Ecto neural progenitor cell (in vitro differentiated cells): ENCODE data around the gene NR4A2.

Experiments used
- DNase-seq: peaks from one replicate; pipeline ENCODE4 v3.0.0-alpha.2; 2018; ENCODE audit warnings: low spot score

Gene NR4A2

DNA sequence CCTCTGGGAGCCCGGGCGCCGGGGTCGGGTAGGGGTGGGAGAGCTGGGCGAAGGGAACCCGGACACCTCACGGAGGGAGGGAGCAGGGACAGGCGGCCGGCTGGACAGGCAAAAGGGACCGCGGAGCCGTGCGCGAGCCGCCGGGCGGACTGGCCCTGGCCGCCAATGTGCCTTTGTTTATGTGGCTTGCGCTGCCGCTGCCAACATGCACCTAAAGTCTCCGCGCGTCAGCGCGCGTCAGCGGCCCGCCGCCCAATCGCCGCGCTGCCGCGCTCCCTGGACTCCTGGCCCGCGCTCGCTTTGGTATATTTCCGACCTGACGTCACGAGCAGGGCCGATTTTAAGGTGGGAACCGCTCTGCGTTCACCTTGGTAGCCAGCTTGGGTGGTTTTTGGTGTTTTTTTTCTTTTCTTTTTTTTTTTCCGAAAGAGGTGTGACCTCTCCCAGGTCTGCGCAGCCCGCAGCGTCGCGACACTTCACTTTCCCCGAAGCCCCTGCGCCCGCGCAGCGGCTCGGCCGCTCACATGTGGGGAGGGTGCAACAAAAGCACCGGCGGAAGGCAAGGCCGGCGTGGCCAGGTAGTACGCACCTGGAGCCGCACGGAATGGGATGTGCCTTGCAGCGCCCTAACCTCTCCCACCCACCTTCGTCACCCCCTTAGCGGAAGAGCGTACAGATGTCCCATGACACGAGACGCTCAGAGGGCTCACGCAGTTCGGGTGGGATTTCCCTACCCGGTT, at the start of gene NR4A2:
Gene NR4A2 (minus strand): TSS at position 188 of the 740 bp plus-strand sequence. CDS start 2,535 bp downstream, outside the sequence.
- DNase-seq: peak; percentile 87

DNA sequence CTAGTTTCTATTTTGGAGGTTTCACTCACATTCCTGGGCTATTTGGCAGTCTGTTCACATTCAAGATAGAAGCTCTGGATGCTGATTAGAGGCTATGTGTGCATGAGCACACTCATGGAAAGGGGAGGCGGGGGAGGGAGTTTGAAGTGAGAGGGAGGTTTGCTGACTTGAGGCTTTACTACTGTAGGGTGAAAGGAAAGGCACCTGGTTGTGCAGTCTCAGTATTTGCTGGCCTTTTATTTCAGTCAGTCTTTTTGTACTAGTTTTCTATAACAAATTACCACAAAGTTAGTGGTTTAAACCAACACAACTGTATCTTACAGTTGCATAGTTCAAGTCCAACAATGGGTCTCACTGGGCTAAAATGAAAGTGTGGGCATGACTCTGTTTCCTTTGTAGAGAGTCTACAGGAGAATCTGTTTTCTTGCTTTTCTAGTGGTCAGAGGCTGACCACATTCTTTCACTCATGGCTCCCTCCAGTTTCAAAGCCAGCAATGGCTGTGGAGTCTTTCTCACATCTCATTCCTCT, 47.7 kb upstream of the NR4A2 start:
- no peak for DNase-seq

DNA sequence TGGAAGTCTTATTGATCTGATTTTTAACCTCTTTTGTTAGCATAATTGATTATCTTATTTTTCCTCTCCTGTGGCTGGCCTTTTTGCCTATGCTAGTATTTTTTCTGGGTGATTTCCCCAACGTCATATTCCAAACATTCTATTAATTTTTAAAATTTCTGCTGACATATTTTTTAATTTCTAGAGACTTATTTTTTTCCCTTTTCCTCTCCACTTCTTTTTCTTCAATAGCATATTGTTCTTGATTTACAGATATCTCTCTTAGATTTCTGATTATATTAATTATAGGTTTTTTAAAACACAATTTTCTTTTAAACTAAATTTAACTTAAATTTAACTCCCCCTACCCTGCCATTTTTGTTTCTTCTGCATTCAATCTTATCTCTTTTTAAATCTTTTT, 47.2 kb upstream of the NR4A2 start:
- no peak for DNase-seq

DNA sequence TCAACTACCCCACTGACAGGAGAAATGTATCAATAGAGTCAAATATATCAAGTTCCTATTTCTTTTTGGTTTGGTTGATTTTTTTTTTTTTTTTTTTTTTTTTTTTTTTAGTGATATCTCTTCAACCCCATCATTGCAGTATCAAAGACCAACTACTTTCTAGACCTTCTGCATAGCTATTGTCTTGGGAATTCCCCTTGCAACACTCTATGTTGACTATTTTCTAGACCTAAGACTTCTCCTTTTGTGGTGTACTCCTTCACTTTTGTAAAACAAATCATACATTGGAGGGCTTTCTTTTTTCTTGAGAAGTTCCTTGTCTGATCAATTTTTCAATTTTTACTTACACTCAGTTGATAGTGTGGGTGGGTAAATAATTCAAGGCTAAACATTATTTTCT, 46.5 kb upstream of the NR4A2 start:
- DNase-seq: no peak

DNA sequence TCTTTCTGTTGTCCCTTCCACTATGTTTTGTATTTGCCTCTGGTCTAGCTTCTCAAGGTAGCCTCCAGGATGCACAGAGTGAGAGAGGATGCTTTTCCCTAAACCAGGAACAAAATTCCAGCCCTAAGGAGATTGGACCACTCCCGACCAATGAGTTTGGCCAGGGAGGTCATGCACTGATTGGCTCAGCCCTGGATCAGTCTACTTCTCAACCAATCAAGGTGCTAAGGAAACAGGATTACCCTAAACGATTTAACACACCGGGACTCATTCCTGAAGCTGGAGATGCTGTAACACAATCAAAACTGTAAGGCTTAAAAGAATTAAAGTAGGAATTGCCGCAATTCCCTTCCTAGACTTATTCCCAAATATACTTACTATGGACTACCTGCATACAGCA, 34.2 kb upstream of the NR4A2 start:
- DNase-seq: no peak

DNA sequence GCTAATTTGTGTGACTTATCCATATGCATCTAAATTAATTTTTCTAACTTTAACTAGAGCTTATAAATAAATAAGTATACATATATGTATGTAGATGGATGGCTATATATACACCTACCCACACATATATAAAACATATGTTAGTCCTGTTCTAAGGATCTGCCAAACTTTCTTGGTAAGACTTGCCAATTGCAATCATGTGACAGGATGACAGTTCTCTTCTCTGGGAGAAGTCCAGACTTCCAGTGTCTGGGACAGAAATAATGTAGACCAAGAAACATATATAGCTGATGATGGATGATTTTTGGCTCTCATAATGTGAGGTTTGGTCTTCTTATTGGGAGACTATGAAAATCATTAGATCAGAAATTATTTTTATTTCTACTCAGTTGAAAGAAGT, 30.6 kb upstream of the NR4A2 start:
- no peak for DNase-seq

DNA sequence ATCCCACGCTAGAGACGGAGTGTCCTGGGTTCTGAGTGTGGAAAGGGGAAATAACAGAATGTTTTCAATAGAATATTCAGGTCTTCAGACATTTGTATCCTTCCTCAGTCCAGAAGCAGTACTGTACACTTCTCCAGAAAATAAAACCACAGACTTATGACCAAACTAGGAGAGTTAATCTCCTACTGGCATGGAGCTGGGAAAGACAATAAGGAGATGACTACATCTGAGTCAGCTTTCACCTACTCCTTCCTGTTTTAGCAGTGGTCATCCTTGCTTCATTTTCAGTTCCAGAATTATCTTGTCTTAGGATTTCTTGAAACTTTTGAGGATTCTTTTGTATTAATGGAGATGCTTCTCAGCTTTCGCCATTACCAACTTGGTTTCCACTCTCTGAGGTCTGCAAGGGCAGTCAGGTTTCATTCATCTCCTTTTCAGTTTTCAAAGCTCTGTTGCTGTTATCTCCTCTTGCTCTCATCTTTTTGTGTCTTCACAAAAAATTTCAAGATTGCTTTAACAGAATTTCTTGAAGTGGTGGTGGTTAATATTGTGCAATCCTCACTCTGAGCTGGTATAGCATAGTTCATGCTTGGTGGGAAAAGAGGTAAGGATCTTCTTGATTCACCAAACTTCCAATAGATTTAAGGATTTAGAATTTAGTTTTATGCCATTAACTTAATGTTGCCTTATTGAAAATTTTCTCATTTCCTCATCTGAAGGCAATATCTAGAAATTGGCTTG, 23.7 kb upstream of the NR4A2 start:
- DNase-seq: no peak

DNA sequence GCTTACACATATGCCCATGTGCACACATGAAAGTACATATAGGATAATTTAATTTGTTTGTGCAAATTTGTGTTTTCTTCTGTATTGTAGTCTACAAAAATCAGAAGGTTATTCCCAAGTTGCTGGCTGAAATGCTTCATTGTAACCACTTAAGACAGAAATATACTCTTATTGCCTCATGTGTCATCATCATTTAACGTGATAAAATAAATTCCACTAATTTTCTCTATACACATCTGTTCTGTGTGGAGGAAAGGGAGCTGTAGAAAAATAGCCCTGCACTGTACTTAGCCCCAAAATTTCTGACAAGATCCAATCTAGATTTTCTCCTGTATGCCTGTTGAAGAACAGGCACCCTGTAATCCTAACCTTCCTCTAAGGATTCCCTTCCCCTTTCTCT, 20.4 kb upstream of the NR4A2 start:
- no peak for DNase-seq

DNA sequence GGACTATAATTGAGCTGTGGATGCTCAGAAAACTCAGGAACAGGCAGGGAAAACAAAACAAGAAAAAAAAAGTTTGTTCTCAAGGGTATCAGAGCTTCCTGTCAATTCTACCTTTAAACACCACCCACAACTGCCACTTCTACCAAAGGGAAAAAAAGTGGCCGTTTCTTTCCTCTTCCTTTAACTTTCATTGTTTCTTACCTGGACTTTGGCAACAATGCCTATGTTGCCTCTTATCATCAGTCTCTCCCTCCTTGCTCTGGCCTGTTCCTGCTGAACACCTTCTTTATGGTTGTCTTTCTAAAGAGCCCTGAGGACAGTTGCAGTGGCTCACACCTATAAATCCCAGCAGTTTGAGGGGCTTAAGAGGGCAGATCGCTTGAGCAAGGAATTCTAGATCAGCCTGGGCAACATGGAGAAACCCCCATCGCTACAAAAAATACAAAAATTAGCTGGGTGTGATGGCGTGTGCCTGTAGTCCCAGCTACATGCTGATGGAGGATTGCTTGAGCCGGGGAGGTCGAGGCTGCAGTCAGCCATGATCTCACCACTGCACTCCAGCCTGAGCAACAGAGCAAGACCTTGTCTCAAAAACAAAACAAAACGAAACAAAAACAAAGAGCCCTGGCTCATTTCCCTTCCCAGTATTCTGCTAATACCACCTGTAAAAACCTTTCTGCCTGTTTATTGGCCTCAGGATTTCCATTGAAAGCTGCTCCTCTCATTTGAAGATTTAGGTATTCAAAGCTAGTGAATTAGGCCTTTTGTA, 18.0 kb upstream of the NR4A2 start:
- DNase-seq: no peak

DNA sequence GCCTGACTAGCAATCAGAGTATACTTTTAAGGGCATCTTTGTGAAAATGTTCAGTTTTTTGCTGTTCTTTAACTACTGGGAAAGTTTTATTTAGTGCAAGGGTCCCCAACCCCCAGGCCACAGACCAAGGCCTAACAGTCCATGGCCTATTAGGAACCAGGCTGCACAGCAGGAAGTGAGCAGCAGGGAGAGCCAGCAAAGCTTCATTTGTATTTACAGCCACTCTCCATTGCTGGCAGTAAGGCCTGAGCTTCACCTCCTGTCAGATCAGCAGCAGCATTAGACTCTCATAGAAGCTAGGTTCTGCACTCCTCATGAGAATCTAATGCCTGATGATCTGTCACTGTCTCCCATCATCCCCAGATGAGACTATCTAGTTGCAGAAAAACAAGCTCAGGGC, 17.1 kb upstream of the NR4A2 start:
- DNase-seq: no peak

DNA sequence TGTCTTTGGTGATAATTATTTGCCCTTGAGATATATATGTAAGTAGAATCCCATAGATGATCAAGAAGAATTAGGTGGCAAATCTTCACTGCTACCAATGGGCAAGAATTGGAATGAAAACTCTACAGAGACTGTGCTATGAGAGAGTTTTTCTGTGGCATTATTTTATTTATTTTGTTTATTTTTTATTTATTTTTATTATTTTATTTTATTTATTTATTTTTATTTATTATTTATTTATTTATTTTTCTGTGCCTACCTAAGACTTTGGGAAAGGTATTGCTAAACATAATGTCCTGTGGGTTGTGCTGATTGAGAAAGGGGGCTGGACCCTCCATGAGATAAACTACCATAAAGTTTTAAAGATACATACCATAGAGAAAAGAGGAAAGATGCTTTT, 16.6 kb upstream of the NR4A2 start:
- no peak for DNase-seq

DNA sequence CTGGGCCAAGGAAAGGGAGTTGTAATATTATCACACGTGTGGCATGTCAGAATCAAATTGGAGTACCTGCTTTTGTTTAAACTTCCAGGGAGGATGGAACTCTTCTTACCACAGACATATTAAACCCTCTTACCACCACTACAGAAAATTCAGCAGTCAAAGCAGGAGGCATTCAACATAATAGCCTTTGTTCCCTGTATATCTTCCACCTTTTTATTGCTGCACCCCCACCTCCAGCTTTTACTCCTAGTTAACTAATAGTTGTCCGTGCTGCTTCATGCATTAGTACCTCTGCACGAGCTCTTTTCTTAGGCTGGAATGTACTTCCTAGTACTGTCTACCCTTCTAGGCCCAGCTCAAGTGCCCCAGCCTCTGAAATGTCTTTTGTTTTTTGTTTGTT, 14.9 kb upstream of the NR4A2 start:
- DNase-seq: no peak

DNA sequence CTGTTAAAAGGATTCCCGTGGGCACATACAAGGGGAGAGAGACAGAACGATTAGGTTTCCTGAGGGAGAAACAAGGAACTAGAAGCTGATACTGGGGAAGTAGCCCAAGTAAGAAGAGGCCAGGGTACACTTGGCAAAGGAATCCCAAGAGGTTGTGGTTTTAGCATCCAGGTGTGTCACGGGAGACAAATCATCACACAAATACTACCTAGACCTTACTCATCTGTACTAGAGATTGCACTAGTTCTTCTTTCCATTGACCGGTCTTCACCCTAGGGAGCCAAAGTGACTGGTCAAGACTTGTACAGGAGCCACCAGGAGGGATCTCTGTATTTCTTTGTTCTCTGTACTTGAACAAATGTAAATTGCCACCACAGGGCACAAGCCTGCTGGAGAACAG, 14.2 kb upstream of the NR4A2 start:
- no peak for DNase-seq

DNA sequence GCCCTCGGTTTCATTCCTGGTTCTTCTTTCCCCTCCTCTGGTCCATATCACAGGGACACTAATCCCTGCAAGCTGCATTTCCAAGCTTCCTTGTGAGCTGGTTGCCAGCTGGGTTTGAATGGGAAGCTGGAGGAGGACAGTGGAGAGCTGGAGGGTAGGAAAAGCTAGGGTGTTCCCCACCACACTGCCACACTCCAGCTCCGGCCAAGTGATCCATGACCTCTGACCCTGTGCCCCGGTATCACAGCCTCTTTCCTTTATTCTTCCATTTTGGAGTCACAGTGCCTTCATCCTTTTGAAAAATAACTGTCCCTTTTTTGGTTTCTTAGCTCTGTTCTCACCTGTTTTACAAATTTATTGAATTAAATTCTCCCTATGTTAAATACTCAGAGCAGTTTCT, 13.1 kb upstream of the NR4A2 start:
- DNase-seq: no peak

DNA sequence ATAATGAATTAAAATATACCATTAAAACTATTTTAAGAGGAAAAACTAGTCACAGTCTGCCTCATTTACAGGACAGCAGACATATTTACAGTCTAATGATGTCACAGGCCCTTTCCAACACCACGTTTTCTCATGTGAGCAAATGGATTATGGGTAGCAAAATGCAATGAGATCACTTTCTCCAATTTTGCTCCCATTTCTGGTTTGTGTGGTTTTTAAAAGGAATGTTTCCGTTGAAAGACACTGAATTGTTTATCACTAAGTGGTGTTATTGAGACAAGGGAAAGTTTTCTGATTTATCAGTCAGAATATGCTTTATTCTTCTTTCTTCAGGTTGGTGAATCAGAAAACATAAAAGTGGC, 11.4 kb upstream of the NR4A2 start:
- no peak for DNase-seq

DNA sequence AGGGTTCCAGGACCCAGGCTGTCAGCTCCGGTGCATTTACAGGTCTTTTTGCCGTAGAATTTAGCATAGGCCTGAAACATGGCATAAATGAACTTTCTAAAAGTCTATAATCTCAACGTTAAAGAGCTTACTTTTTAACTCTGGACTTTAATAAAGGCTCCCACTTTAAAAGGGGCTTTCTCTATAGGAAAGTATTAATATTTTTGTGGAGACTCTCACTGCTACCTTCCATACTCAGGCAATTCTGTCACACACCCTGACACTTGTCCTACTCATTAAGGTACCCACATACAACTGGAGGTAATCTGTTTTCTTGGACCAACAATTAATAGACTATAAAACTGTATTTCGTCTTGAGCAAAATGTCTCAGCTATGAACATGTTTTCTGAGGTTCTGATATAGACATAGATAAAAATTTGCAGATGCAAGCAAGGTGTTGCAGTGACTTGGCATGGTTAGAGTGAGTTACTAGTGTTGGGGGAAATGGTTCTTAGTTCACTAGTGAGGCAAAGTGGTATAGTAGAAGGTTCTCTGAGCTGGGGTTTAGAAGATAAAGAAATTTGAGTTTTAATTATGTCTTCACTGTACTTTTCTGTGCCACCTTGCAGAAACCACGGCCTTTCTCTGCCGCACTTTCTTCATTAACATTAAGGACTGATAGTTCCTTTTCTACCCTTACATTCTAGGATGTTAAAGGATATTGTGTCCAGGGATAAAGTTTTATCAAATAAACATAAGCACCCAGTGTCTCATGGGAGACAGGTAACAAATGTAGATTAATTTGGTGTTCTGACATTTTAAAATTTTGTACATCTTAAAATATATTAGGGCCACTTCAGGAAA, 10.8 kb upstream of the NR4A2 start:
- no peak for DNase-seq

DNA sequence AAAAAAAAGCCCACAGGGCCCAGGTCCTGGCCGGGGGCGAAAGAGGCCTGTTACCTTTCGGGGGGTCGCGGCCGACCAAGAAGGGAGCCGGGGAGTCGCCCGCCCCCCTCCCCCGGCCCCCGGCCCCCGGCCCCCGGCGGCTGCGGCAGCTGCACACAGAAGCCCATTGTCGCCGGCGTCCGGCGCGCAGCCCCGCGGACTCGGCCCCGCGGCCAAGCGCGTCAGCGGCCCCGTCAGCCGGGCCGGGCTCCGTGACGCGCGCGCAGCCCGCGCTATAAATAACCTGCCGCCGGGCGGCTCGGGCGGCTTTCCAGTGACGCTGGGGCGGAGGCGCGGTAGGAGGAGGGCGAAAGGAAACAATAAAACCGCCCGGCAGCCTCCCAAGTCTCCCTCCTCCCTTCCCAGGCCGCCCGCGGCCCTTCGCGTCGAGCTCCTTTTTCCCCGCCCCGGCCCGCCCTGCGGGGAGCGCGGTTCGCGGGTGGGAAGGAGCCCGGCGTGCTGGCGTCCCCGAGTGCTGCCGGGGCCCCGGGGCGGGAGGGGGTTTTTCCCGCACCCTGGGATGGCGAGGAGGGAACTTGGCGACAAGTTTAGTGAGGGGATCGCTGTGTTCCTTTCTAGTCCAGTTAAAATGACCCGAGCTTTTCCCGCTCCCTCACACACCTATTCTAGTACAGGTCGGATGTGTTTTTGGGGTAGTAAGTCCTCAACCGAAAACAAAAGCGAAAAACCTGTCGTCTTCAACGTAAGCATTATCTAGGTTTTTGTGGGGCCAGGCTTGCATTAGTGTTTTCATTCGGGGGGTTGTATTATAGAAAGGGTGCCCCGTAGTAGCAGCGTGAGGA, 10.0 kb upstream of the NR4A2 start:
- peak; percentile 91 for DNase-seq

DNA sequence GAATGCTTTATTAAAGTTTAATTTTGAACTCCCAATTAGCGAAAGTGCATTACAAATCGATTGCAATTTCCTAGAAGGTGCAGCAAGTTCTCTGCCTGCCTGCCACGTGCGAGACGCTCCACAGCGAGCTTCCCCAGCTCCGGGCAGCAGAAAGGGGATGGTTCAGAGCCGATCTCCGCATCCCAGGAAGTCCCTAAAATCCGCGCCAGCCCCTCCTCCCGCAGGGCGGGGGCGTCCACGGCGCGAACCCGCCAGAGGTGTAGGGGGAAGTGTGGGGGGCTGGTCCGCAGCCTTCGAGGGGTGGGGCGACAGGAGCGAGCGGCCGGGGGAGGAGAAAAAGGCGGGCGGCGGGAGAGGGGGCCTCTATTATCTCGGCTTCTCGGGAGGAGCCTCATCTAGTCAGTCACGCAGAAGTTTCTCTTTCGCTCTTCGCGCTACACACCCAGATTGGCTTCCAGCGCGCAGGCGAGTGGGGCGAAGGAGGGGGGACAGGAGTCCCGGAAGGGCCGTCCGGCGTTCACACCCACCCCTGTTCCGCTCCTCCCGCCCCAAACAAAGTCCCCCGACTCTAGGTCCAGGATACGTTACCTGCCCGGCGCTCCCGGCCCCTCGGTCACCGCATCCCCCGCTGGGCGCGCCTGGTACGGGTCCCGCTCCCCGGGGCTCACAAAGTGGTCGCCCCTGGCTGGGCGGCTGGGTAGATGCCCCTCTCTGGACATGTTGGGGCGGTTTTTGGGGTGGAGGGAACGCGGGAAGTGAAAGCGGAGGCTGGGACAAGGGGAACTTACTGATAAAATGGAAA, 9.1 kb upstream of the NR4A2 start:
- DNase-seq: peak; percentile 89

DNA sequence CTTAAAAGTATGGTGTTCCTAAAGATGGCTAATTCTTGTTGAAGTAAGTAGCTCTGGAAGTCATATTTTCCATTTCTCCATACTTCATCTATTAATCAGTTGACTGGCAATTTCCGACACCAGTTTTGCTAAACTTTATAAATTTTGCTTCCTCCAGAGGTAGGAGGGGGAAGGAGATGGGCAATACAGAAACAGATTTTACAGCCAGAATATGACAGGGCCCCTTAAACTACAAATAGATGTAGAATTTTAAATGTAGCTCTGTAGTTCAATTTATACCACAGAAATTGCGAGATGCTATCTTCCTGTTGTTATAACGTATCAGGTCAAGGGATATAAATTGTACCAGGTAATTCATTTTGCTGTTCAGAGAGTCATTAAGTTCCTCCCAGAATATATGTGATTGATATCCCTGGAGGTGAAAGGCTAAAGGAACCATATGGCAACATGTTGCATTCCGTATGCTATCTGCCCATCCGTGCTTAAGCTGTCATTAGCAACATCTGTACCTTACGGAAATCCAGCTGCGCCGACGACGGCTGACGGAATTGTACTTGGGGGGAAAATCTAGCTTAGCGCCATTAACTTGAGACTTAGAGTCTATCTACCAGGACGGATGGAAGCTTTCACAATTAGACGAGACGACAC, 8.4 kb upstream of the NR4A2 start:
- peak; percentile 60 for DNase-seq

DNA sequence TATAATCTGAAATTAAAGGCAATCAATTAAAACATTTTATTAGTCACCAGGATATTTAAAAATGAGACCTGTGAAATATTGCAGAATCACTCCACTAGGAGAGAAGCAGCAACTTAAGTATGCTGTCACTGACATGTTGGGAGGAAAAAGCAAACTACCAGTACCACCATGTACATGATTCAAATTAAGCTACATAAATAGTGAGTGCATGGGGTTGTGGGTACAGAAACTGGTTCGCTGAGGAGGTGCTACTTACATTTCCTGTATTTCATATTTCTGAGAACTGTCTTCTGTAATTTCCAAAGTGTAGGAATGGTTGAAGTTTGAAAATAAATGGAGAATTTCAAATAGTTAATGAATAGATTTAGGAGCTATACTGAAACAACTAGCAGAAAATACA, 7.9 kb upstream of the NR4A2 start:
- DNase-seq: no peak
